Neutrophil (primary cell): Measurements from ENCODE around the gene LRCH1.

Experiments
- H3K27ac ChIP-seq: fragments of 200-600 bp; sonication (generic); 2 replicates; pipeline ENCODE4 v1.5.1; 2016; ENCODE audit warnings: mild to moderate bottlenecking, moderate library complexity
- H3K27me3 ChIP-seq: fragments of 200-600 bp; sonication (generic); 2 replicates; pipeline ENCODE4 v1.6.0; 2016; ENCODE audit warnings: mild to moderate bottlenecking
- H3K36me3 ChIP-seq: fragments of 200-600 bp; sonication (generic); 2 replicates; pipeline ENCODE4 v1.5.1; 2017
- H3K4me1 ChIP-seq, 2 experiments: fragments of 200-600 bp in 1 of 2; sonication (generic) in 1 of 2; 1 replicate in 1 of 2; 2 replicates in 1 of 2; pipeline versions ENCODE4 v1.5.1 to v1.6.1; 2013 to 2016; ENCODE audit warnings: low read depth in 1 of 2, low read length in 1 of 2, mild to moderate bottlenecking in 1 of 2, moderate library complexity in 1 of 2; ENCODE audit not compliant: control insufficient read depth in 1 of 2, insufficient read depth in 1 of 2
- H3K4me3 ChIP-seq, 2 experiments: fragments of 200-600 bp in 1 of 2; sonication (generic) in 1 of 2; 1 replicate in 1 of 2; 2 replicates in 1 of 2; pipeline ENCODE4 v1.5.1; 2013 to 2016; ENCODE audit warnings: low read depth in 1 of 2, low read length in 1 of 2, mild to moderate bottlenecking in 1 of 2, moderate library complexity in 1 of 2
- H3K9me3 ChIP-seq: fragments of 200-600 bp; sonication (generic); 2 replicates; pipeline ENCODE4 v1.5.1; 2016
- TF ChIP-seq, protein P1 (sequence below): fragments of 200-600 bp; sonication (generic); IDR thresholded peaks from 2 replicates; pipeline ENCODE4 v1.5.1; 2016; ENCODE audit warnings: antibody characterized with exemption

LRCH1 gene

DNA sequence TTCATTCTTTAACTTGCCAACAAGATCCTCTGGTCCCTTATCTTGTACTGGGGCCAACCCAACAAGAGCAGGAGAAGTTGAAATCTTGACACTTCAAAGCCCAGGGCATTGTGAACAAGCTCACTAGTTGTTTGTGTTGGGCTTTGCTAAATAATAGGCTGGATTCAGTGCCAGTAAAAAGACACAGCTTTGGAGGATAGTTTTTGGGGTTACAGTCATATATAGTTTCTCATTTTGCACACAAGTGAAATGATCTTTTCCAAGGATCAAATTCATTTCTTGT, 30.3 kb upstream of the LRCH1 start:
- H3K9me3 ChIP-seq = no peaks in the 10 kb centered on the region
- TF ChIP-seq, protein P1, sequence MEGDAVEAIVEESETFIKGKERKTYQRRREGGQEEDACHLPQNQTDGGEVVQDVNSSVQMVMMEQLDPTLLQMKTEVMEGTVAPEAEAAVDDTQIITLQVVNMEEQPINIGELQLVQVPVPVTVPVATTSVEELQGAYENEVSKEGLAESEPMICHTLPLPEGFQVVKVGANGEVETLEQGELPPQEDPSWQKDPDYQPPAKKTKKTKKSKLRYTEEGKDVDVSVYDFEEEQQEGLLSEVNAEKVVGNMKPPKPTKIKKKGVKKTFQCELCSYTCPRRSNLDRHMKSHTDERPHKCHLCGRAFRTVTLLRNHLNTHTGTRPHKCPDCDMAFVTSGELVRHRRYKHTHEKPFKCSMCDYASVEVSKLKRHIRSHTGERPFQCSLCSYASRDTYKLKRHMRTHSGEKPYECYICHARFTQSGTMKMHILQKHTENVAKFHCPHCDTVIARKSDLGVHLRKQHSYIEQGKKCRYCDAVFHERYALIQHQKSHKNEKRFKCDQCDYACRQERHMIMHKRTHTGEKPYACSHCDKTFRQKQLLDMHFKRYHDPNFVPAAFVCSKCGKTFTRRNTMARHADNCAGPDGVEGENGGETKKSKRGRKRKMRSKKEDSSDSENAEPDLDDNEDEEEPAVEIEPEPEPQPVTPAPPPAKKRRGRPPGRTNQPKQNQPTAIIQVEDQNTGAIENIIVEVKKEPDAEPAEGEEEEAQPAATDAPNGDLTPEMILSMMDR = no peak
- H3K4me1 ChIP-seq = peaks cover 9 to 10% of the 10 kb centered on the region in 2 experiments
- H3K27me3 ChIP-seq = no peaks in the 10 kb centered on the region
- H3K27ac ChIP-seq = no peak overlapping the region
- H3K4me3 ChIP-seq = no peak overlapping the region
- H3K36me3 ChIP-seq = no peaks in the 10 kb centered on the region

DNA sequence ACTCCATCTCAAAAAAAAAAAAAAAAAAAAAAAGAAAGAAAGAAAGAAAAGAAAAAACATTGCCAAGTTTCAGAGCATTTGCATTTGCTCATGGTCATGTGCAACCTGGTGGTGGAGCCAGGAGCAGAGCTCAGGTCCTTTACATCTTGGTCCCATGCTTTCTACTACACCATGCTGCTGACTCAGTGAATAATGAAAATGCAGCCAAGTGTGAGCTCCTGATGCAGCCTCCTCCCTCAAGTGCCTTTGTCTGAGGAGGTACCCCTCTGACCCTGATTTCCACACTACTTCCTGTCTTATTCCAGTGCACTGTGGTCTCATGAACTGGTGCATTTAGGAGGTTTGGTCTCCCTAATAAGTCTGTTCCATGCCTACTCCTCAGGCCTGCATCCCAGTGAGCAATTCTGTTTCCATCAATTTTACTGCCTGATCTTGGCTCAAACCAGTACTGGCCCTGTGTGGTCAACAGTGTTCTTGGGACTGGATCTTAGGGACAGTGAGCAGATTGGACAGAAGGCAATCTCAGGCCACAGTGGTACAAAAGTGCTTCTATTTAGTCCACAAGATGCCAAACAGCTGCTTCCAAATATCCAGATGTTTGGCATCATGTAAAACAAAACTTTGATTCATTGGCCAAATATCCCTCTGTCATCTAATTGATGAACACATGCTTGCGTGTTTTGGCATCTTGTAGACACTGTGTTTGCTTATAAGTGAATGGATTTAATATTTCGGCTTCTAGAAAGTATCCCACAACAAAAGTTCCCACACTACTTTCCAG, 28.8 kb upstream of the LRCH1 start:
- TF ChIP-seq, protein P1 = no peak
- no peak overlapping the region for H3K27ac ChIP-seq
- no peaks in the 10 kb centered on the region for H3K36me3 ChIP-seq
- H3K4me1 ChIP-seq = peaks cover 10 to 13% of the 10 kb centered on the region in 2 experiments
- no peaks in the 10 kb centered on the region for H3K9me3 ChIP-seq
- no peaks in the 10 kb centered on the region for H3K27me3 ChIP-seq
- no peak overlapping the region for H3K4me3 ChIP-seq

DNA sequence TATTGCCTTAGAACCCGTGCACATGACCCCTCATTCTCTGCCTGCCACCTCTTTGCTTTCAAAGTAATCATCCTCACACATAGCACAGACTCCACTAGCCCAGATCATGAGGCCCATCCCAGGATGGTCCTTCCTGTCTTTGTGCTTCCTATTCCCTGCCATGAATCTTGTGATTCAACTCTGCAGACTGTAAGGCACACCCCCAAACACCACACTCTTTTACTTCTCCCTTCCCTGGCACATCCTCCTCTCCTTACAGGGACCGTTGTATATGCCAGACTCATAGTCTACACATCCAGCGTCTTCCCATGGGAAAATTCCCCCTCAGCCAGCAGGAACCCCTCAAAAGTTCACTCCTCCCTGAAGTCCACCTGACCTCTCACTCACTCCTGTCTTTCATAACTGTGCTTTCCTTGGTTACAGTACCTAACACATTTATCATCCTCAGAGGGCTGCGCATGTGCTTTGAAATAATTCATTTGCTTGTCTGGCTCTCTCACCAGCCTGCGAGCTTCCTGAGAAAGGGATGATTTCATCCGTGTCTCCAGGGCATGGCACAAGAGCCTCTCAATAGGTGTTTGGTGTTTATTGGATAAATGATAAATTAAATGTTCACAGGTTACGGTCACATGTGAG, 26.8 kb upstream of the LRCH1 start:
- Histone ChIP-seq H3K27me3 (no peaks in the 10 kb centered on the region), H3K9me3 (no peaks in the 10 kb centered on the region), H3K27ac (no peak overlapping the region), H3K4me3 (no peak overlapping the region), H3K4me1 (peaks cover 11 to 22% of the 10 kb centered on the region in 2 experiments), H3K36me3 (no peaks in the 10 kb centered on the region)
- TF ChIP-seq, protein P1 = no peak

DNA sequence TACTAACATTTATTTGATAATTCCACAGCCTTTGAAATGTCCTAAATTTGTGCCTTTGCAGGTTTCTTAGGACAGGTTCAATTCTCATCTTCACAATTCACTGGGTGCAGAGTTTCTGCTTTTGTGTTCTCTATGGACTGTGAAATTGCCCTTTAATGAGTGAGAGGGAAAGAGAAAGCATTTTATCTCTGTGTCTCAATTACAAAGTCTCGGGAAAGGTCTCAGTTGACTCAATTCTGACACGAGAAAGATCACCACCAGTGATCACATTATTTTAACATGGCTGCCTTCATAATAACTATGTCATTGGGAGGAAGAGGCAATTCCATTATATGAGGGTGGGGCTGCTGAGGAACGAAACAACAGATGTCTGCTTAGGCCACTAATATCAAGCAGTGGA, 26.2 kb upstream of the LRCH1 start:
- Histone ChIP-seq H3K27me3 (no peaks in the 10 kb centered on the region), H3K9me3 (no peaks in the 10 kb centered on the region), H3K36me3 (no peaks in the 10 kb centered on the region), H3K4me3 (no peak overlapping the region), H3K4me1 (peaks cover 11 to 23% of the 10 kb centered on the region in 2 experiments), H3K27ac (no peak overlapping the region)
- TF ChIP-seq, protein P1 = no peak

DNA sequence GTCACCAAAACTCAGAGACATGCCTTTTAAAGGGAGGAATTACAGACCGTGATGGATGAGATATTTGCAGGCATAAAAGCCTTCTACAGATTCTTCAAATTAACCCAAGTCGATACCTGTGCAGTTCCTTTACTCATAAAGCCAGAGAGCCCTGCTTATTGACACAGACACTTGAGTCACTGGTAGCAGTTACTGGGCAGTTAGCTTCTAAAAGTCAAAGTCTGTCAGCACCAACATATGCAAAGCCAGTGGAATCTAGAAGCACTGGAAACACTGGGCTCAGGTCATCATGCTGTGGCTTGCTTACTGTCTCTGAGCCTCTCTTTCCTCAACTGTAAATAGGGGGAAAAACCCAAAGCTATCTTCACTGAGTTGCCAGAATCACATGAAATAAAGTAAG, 25.7 kb upstream of the LRCH1 start:
- Histone ChIP-seq H3K27ac (no peak overlapping the region), H3K4me1 (peaks cover 11 to 23% of the 10 kb centered on the region in 2 experiments), H3K4me3 (no peak overlapping the region), H3K9me3 (no peaks in the 10 kb centered on the region), H3K27me3 (no peaks in the 10 kb centered on the region), H3K36me3 (no peaks in the 10 kb centered on the region)
- TF ChIP-seq, protein P1 = no peak
